HG03060 (cell line): ENCODE measurements around the gene KRT33B.
"Not testable (repeated sequence)": the region's sequence is repeated elsewhere in the genome, so short reads cannot be mapped to it uniquely, and the experiment has no call there.

Source experiments
- ATAC-seq: cut with Tn5 transposase; IDR thresholded peaks from one replicate; pipeline ENCODE4 v1.9.1; 2021; ENCODE audit warnings: low read depth, moderate number of reproducible peaks; ENCODE audit not compliant: unreplicated experiment

KRT33B gene

DNA sequence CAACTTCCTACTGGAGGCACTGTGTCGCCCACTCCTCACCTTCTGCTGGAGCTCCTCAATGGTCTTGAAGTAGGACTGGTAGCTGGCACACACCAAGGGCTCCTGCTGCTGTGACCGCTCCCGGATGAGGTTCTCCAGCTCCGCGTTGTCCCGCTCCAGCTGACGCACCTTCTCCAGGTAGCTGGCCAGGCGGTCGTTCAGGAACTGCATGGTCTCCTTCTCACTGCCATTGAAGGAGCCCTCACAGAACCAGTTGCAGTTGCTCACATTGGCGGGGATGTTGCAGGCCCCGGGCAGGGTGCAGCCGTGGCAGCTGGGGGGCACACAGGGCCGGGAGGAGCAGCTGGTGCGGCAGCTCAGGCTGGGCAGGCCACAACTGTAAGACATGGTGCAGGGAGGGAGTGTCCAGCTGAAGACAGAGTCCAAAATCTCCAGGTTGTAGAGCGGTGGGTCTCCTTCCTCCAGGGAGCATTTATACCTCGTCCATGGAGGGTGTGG lies 19.2 kb downstream of the KRT33B start, which contains the start of gene KRT33A:
TSS of gene KRT33A (minus strand) at position 448 of the 498 bp plus-strand sequence. CDS start at position 387, 61 bp downstream.
- ATAC-seq = not testable (repeated sequence)

DNA sequence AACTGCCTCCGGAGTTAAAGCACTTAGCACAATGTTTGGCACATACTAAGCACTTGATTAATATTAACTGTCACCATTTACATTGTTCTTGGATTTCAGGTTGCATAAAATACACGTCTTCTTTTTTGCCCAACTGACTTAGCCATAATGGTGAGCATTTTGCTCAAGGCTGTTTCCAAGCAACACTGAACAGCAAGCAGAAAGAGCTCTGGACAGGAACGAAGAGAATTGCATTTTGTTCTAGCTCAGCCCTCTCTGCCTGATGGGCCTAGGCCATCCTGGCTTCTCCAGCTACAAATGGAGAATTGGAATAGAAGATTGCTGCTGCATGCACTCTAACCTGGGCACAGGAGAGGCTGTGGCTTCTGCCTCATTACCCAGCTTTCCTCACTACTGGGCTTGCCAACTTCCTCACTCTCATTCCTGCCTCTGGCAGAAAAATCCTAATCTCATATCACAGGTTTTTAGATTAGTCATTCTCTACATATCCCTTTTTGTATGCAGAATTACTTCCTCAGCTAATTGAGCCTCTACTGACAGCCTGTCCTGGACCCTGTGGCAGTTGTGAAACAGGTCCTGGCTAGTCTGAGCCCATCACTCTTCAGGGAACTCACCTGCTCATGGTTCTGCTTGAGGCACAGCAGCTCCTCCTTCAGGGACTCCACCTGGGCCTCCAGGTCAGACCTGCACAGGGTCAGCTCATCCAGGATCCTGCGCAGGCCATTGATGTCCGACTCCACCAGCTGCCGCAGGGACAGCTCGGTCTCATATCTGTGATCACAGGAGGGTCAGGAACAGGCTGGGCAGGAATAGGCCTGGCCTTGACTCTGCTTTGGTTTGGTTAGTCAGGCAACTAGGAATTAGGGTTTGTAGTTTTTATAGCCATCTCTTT lies 21.5 kb downstream of the KRT33B start:
- no peak for ATAC-seq

DNA sequence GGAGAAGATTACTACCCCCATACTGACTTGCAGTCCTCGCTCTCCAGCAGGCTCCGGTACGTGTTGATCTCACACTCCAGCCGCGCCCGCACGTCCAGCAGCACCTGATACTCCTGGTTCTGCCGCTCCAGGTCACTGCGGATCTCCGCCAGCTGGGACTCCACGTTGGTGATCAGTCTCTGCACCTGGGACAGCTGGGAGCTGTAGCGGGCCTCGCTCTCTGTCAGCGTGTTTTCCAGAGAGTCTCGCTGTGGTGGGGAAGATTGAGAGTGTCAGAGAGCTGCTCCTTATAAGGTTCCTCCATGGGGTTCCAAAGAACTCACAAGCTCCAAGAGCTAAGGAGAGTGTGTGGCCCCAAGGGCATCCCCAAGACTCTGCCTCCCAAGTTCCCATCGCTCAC lies 23.2 kb downstream of the KRT33B start:
- ATAC-seq = not testable (repeated sequence)

DNA sequence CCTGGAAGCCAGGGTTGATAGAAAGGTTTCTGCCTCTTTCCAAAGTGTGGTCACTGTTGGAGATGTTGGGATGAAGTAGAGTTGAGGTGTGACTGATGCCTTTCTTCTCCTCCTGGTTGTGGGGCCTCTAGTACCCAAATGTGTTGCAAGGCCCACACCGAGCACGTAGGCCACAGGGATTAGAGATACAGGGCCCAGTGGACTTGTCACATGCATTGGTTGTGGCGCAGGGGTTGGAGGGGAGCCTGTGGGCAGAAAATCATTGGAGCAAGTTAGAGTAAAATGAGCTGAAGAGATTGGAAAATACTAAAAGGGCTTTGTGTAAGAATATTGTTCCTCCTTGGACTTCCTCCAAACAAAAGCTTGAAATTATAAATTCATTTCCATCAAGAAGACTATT lies 23.6 kb downstream of the KRT33B start:
- ATAC-seq = no peak

DNA sequence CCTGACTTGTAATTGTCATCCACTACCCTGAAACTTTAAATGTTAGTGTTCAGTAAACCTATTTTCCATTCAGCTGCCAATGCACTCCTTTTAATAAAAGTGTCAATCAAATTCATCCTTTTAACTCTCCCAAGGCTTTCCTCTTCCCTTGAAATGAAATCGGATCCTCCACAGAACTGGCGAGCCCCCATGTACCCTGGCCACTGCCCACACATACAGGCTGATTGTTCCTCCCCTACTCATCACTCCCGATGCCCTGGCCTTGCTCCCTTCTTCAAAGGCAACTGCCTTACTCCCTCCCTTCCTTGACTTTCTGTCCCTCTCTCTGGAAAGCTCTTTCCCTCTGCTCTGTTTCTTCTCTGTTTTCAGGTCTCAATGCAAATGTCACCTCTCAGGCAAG lies 26.6 kb downstream of the KRT33B start:
- ATAC-seq = no peak

DNA sequence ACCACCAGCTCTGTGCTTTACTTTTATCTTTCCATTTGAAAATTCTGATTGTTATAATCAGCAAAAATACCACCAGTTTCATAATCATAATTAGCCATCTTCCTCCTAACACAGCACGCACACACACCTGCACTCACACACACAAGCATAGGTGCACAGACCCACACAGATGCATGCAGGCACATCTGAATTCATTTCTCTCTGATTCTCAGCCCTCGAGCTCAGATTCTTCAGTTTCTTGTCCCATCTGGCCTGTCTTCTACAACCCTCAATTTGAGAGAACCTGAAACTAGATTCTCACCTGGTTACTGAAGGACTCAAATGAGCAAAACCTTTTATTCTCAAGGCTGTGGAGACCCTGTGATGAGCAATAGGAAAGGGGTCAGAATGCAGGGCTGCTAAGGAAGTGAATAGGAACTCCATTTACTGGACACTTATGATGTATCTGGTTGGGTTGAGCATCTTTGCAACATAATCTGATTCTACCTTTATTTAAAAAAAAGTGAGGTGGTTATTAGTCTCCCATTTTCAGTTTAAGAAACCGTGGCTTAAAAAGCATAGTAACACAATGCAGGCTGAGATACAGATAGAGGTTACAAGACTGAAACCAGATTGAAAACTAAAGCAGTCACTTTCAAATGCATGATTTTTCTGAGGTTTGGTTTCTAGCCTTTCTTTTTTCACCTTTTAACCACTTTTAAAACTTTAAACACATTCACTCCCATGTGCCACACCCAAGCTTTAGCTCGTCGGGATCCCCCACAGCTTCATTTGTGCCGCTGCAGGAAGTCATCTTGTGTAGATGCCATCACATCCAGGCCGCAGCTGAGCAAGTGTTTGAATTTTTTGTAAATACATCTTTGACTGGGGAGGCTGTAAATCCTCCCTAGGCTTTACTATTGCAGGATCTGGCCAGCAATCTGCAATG lies 28.4 kb downstream of the KRT33B start:
- ATAC-seq = no peak

DNA sequence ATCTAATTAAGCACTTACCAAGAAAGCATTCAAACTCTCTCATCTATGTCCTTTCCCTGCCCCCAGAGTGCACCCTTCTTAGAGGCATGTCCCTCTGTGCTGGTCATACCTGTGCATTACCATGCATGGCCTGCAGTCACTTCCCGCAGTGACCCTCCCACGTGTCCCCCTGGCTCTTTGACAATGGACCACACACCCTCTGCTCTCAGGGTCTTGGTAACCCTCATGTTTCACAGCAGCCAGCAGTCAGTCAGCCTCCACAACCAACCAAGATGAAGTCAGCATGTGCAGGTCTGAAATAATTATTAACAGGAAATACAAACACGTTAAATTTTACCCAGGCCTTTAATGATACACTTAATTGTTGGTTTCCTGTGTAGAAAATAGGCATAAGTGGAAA lies 29.1 kb downstream of the KRT33B start:
- no peak for ATAC-seq

DNA sequence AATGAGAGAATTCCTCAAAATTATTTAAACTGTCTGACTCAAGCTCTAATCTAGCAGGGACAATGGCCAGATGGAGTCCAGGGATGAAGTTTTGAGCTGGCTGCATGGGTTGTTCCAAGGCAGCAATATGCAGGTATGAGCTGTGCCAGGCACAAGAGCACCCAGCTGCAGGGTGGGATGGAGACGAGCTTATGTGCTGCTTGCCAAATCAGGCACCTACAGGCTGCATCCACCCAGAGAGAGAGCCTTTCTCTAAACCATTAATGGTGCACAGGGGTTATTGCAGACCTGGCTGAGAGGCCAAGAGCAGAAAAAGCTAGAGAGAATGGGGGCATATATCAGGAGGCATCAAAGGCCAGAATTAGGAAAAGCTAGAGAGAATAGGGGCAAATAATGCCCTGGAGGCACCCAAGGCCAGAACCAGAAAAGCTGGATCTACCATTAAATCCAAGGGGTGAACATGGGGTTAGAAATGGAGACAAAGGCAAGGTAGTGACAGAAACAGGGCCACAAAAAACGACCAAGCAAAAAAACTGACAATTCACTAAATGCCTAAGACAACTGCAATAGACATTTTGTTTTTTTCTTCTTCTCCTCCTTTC lies 29.9 kb downstream of the KRT33B start:
- ATAC-seq = no peak

DNA sequence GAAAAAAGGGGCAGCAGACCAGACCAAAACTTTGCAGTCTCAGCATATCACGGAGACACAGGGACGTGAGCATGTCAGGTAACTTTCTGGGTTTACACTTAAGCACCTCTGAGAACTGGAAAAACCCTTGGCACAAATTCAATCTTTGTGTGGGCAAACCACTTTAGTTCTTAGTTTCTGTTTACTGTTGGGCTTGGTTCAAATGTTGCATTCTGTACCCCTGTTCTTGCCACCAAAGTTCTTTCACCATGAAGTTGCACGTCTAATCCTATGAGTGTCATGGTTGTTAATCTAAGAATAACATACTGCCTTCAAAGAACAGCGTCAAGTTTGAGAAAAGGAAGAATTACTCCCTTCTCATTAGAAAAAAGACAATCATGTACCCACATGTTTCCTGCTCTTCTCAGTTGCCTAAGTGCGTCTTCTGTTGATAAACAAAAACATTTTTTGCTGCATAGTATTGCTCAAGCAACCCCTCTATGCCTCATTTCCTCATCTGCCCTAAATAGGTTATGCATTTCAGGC lies 30.6 kb downstream of the KRT33B start:
- no peak for ATAC-seq

DNA sequence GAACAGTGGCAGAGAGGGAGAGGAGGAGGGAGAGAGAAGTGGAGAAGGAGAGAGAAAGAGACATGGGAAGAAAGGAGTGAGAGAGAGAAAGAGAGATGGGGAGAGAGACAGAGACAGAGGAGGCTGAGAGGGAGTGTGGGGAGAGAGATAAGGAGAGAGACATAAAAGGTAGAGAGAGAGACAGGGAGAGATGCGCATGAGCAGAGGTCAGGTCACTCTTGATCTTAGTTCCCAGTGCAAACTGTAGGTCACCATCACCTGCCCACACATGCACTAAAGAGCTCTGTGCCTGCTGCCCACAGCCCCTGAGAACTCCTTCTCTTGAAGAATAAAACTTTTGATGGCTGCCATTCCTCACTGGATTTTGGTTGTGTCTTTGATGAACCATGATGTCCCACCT lies 33.9 kb downstream of the KRT33B start:
- ATAC-seq = no peak

DNA sequence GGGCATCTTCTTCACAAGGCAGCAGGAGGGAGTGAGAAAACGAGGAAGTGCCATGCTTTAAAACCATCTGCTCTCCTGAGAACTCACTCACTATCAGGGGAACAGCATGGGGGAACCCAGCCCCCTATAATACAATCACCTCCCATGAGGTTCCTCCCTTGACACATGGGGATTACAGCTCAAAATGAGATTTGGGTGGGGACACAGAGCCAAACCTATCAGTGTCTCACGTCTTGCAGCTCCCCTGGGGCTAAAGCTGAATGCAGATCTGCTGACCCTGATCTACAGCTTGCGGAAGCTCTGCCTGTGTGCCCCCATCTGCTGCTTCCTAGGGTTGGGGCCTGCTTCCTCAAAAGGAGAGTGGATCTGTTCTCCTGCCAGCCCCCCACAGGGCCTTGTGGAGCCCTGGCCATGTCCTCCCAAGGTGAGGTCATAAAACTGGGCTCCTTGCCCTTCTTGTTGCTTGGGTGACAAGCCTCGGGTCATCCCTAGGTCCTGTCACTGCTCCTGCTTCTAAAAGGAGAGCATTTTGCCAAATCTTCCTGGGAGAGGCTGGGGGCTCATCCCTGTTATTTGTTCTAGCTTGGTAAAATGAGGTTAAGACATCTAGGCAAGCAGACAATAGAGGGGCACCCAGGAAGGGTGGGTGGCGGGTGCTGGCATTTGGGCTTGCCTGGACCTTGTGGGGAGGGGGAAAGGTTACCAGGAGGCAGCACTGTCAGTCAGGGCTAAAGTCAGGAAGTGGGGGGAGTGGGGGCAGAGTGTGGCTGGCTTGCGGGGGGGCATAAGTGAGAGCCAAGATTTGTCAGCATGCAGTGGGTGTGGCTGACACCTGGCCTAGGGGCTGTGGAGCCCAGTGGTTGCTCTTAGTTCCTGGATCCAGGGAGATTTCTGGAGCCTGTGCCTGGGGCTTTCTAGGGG lies 35.0 kb downstream of the KRT33B start:
- no peak for ATAC-seq

DNA sequence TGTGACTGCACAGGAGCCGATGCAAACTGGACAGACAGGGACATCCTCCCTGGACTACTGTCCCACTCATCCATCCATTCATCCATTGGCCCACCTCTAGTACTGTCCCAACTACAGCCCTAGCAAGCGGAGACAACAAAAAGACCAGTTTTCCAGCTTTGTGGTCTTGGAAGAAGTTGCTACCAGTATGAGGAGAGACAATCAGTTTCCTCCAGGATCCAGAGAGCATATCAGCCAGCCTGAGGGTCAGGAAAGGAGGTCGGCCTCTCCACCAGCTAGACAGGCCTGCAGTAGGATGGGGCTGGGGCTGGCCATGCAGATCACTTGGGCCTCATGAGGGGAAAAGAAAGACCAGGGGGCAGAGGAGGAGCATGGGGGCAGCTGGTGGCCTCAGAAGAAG lies 35.8 kb downstream of the KRT33B start:
- ATAC-seq = no peak

DNA sequence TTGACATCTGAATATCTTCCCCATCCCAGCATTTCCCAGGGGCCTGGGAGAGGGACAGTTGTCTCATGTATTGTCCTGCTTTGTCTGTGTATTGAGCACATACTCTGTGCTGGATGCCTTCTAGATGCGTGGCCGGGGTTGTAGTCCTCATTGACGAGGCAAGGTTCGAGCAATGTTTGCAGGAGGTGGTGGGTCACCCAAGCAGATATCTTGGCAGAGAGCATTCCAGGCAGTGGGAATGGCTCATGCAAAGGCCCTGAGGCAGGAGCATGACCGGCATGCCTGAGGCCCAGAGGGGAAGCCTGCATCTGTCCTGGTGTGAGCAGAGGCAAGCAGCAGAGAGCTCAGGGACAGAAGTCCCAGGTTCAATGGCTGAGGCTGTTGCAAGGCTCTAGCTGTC lies 36.5 kb downstream of the KRT33B start:
- no peak for ATAC-seq

DNA sequence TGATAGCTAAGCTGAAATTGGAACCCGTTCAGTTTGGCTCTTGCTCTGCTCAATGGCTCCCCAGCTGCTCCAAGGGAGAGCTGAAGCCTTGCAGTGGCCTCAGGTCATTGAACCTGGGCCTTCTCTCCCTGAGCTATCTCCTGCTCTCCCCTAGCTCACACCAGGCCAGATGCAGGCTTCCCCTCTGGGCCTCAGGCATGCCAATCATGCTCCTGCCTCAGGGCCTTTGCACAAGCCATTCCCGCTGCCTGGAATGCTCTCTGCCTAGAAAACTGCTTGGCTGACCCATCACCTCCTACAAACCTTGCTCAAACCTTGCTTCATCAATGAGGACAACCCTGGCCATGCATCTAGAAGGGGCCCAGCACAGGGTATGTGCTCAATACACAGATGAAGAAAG lies 37.4 kb downstream of the KRT33B start:
- ATAC-seq = no peak

DNA sequence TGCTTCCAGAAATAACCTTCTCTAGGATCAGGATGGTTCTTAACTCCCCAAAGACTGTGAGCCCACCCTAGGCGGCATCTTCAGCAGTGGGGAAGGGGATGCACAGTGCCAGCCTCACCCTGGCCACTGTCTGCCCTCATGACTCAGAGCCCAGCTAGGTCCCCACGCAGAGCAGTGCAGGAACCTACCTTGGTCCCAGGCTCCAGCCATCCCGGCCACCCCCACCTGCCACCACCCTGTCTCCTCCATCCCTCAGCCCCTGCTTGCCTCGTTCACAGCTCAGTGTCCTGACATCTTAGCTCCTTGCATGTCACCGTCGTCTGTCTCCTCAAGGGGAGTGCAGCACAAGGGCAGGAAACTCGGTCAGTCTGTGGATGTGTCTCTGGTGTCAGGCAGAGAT lies 38.0 kb downstream of the KRT33B start:
- no peak for ATAC-seq

DNA sequence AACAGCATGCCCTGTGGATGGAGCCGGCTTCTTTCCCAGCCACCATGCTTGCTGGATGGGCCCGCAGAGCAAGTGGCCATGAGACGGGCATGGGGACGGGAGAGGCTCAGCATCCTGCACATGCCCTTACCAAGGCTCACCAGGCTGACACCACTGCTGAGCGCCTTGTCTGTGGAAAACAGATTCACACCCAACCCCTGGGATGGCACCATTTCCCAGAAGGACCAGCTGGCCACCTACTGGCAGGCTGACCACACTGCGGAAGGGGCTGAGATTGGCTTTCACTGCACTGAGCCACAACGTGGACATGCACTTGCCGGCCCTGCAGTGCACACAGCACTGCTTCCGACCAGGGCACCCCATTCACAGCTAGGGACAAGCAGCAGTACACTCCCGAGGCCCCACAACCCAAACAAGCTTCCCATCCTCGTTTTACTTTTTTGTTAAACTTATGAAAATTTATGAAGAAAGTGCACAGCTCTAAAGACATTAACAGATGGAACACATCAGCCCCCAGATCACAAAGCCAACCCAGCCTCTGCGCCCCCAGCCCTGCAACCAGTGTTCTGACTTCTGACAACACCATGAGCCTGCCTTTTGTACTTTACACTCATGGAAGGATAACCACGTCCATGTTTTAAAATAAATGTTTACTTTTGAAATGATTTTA lies 40.2 kb downstream of the KRT33B start:
- no peak for ATAC-seq

DNA sequence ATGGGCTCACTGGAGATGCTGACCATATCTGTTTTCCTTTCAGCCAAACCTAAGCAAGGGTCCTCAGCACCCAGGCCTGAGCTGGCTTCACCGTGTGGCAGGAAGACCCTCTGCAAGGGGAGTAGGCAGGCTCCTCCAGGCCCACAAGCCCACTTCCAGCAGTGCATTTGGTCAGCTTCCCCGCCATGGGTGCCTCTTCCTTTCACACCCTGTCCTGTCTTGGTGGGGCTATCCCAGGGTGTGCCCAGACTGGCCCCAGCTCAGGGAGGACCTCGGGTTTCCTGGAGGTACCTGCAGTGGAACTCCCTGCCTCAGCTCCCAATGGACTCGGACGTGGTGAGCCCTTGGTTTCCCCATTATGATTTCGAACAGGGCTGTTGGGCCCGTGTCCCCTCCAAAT lies 41.4 kb downstream of the KRT33B start:
- no peak for ATAC-seq

DNA sequence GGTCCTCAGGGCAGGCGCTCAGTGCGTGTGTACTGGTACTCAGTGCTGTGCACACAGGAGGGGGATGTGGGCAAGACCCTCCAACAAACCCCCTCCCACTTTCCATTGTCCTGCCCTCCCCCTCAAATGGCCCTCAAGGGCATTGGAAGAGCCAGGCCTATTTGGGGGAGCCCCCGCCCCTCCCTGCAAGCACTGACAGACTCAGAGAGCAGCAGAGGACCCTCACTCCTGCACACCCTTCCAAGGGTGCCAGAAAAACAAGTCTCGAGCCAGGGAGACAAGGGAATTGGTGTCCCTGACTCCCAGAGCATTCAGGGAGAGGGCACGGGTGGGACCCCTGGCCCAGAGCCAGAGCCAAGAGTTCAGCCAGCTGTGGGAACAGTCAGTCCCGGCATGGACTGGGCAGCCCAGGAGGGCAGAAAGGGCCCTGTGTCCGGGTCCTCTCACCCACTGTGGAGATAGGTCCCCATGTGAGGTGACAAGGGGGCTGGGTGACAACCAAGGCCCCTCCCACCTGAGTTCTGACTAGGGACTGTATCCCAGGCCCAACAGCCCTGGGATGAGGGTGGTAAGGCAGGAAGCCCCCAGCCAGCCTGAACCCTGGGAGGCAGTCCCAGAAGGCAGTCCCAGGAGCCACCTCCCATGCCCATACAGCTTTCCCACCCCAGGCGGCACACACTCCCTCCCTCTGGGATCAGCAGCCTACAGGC lies 42.0 kb downstream of the KRT33B start:
- ATAC-seq = no peak
